Nephron progenitor cell (in vitro differentiated cells): Measurements from ENCODE around the gene C1orf56.
"Not testable (repeated sequence)": the region's sequence is repeated elsewhere in the genome, so short reads cannot be mapped to it uniquely, and the experiment has no call there.

Experiments used
- DNase-seq: peaks from one replicate; pipeline ENCODE4 v3.0.0; 2021
- H3K27ac Mint-ChIP-seq: 2 replicates; pipeline ENCODE4 v1.8.0; 2021; ENCODE audit warnings: mild to moderate bottlenecking, moderate library complexity, mixed read lengths
- H3K27me3 Mint-ChIP-seq: 2 replicates; pipeline ENCODE4 v1.8.0; 2021; ENCODE audit warnings: mild to moderate bottlenecking, low read depth, mixed read lengths; ENCODE audit not compliant: poor library complexity
- H3K36me3 Mint-ChIP-seq: 2 replicates; pipeline ENCODE4 v1.8.0; 2021; ENCODE audit warnings: low read depth, mixed read lengths
- H3K4me1 Mint-ChIP-seq: 2 replicates; pipeline ENCODE4 v1.8.0; 2021; ENCODE audit warnings: mixed read lengths
- H3K4me3 Mint-ChIP-seq: 2 replicates; pipeline ENCODE4 v1.8.0; 2021; ENCODE audit warnings: mild to moderate bottlenecking, moderate library complexity, mixed read lengths
- H3K9me3 Mint-ChIP-seq: 2 replicates; pipeline ENCODE4 v1.8.0; 2021; ENCODE audit warnings: mild to moderate bottlenecking, moderate library complexity, mixed read lengths
- TF ChIP-seq, protein P1 (sequence below): fragments of 200-600 bp; sonication (generic); IDR thresholded peaks from 2 replicates; pipeline ENCODE4 v1.5.0; 2021; ENCODE audit warnings: antibody characterized with exemption

C1orf56 gene

DNA sequence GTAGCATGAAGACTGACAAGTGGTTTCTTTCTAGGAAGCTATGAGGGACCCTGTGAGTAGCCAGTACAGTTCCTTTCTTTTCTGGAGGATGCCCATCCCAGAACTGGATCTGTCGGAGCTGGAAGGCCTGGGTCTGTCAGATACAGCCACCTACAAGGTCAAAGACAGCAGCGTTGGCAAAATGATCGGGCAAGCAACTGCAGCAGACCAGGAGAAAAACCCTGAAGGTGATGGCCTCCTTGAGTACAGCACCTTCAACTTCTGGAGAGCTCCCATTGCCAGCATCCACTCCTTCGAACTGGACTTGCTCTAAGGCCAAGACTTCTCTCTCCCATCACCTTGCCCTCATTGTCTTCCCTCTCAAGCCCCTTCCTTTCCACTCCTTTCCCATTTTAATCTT lies 19.6 kb downstream of the C1orf56 start:
- H3K4me1 Mint-ChIP-seq = peaks cover 52% of the 10 kb centered on the region

DNA sequence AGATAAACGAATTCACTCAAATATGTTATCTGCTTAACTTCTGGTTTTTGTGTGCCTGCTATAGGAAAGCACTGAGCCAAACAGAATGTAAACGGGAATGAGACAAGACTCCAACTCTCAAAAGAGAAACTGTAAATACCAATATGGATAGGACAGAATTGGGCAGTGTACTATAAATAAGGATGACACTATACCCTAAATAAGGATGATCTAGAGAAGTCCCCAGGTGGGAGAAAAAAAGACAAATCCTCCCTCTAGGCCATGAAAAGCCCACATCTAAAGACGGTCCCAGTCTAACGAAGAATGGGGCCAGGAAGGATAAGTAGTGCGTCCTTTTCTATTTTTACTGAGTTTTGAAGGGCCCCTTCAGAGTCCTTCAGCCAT lies 21.5 kb downstream of the C1orf56 start:
- peak overlapping the region; percentile 66 for H3K4me3 Mint-ChIP-seq
- H3K4me1 Mint-ChIP-seq = peaks cover 41% of the 10 kb centered on the region
- H3K9me3 Mint-ChIP-seq = no peaks in the 10 kb centered on the region
- TF ChIP-seq, protein P1, sequence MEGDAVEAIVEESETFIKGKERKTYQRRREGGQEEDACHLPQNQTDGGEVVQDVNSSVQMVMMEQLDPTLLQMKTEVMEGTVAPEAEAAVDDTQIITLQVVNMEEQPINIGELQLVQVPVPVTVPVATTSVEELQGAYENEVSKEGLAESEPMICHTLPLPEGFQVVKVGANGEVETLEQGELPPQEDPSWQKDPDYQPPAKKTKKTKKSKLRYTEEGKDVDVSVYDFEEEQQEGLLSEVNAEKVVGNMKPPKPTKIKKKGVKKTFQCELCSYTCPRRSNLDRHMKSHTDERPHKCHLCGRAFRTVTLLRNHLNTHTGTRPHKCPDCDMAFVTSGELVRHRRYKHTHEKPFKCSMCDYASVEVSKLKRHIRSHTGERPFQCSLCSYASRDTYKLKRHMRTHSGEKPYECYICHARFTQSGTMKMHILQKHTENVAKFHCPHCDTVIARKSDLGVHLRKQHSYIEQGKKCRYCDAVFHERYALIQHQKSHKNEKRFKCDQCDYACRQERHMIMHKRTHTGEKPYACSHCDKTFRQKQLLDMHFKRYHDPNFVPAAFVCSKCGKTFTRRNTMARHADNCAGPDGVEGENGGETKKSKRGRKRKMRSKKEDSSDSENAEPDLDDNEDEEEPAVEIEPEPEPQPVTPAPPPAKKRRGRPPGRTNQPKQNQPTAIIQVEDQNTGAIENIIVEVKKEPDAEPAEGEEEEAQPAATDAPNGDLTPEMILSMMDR = no peak
- H3K27me3 Mint-ChIP-seq = peaks cover 3% of the 10 kb centered on the region
- no peak for DNase-seq
- H3K36me3 Mint-ChIP-seq = peaks cover 51% of the 10 kb centered on the region
- H3K27ac Mint-ChIP-seq = peak overlapping the region; percentile 68

More for the DNA sequence above, 19.6 kb downstream of the C1orf56 start:
- Mint-ChIP-seq H3K4me3 (no peak overlapping the region), H3K9me3 (no peaks in the 10 kb centered on the region), H3K27me3 (no peaks in the 10 kb centered on the region), H3K36me3 (peaks cover 51% of the 10 kb centered on the region), H3K27ac (no peak overlapping the region)
- no peak for DNase-seq
- TF ChIP-seq, protein P1 = no peak

DNA sequence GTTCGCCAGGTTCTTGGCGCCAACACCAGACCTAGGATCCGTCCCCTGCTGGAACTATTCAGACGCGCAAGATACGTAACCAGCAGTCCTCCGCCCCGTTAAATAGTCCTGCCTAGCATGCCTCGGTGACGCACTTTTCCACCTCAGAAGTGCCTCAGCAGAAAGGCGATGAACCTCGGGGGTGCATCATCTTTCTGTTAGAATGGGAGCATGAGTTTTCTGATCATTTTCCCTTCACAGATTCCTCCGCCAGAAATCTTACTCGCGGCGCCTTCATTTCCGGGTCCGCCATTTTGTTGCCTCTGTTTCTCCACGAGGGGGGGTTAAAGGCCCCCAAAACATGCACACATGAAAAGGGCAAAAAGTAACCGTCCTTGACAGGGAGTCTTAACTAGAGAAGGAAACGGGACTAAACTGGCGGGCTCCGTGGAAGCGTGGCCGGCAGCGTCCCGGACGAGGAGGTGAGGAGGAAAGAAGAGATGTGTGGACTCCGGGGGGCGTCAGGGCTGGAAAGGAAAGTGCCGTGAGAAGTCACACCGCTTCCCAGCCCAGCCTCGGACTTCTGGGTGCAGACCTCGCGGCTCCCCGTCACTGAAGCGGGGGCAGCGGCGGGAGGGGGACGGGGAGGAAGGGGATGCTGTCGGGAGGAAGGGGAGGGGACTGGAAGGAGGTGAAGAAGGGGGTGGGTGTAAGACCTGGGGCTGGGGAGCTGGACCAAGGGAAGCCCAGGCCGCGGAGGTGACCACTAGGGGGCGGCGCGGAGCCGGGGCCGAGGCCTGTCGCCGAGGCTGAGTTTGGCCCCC lies 23.1 kb downstream of the C1orf56 start, which contains the start of gene GABPB2:
GABPB2 (plus strand) TSS at position 288 of the 803 bp plus-strand sequence. CDS start 17,429 bp downstream, outside the sequence.
- peak within 1 kb of the TSS; percentile 100 for H3K27ac Mint-ChIP-seq
- H3K36me3 Mint-ChIP-seq = peaks cover 44% of the 10 kb centered on the region
- H3K27me3 Mint-ChIP-seq = peaks cover 3% of the 10 kb centered on the region
- peaks cover 32% of the 10 kb centered on the region for H3K4me1 Mint-ChIP-seq
- peak; percentile 89 for DNase-seq
- no peaks in the 10 kb centered on the region for H3K9me3 Mint-ChIP-seq
- peak within 1 kb of the TSS; percentile 96 for H3K4me3 Mint-ChIP-seq
- TF ChIP-seq, protein P1 = peak; percentile 92

DNA sequence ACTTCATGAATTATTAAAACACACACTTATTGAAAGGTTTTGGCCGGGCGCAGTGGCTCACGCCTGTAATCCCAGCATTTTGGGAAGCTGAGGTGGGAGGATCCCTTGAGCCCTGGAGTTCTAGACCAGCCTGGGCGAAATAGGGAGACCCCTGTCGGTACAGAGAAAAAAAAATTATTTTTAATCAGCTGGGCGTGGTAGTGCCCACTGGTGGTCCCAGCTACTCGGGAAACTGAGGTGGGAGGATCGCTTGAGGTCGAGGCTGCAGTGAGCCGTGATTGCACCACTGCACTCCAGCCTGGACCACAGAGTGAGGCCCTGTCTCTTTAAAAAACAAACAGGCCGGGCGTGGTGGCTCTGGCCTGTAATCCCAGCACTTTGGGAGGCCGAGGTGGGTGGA lies 24.7 kb downstream of the C1orf56 start:
- Mint-ChIP-seq H3K4me1 (peaks cover 28% of the 10 kb centered on the region), H3K4me3 (peak overlapping the region; percentile 96), H3K9me3 (no peaks in the 10 kb centered on the region), H3K36me3 (peaks cover 31% of the 10 kb centered on the region), H3K27ac (no peak overlapping the region), H3K27me3 (peaks cover 8% of the 10 kb centered on the region)
- no peak for DNase-seq
- TF ChIP-seq, protein P1 = no peak

DNA sequence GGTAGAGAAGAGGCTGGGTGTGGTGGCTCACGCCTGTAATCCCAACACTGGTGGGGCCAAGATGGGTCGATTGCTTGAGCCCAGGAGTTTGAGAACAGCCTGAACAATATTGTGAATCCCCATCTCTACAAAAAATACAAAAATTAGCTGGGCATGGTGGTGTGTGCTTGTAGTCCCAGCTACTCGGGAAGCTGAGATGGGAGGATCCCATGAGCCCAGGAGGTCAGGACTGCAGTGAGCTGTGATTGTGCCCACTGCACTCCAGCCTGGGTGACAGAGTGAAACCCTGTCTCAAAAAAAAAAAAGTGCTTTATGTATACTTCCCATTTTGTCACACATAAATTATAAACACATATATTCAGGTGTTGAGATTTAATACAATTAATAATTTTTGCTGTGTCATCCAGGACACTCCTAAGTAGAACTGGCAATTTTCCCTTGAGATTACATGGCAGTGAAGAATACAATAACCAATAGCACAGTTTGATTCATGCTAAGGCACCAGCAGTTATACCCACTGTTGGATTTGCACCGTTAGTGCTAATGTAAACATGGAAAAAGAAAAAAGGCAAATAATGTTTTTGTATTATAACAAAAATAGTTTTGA lies 38.5 kb downstream of the C1orf56 start:
- TF ChIP-seq, protein P1 = no peak
- H3K4me1 Mint-ChIP-seq = no peaks in the 10 kb centered on the region
- no peaks in the 10 kb centered on the region for H3K9me3 Mint-ChIP-seq
- peaks cover 5% of the 10 kb centered on the region for H3K27me3 Mint-ChIP-seq
- H3K4me3 Mint-ChIP-seq = no peak overlapping the region
- H3K27ac Mint-ChIP-seq = no peak overlapping the region
- no peak for DNase-seq
- no peaks in the 10 kb centered on the region for H3K36me3 Mint-ChIP-seq

DNA sequence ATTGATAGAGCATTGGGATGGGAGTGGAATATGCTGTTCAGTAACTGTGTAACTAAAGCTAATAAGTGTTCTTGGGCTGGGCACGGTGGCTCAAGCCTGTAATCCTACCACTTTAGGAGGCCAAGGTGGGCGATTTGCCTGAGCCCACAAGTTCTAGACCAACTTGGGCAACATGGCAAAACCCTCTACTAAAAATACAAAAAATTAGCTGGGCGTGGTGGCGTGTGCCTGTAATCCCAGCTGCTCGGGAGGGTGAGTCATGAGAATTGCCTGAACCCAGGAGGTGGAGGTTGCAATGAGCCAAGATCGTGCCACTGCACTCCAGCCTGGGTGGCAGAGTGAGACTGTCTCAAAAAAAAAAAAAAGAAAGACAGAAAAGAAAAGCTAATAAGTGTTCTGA lies 49.9 kb downstream of the C1orf56 start:
- not testable (repeated sequence) for H3K27ac Mint-ChIP-seq, H3K36me3 Mint-ChIP-seq, H3K4me3 Mint-ChIP-seq, H3K4me1 Mint-ChIP-seq, H3K9me3 Mint-ChIP-seq, DNase-seq, H3K27me3 Mint-ChIP-seq
